T-helper 2 cell (primary cell): Measurements from ENCODE around the gene FBXW7.
"Not testable (repeated sequence)": the region's sequence is repeated elsewhere in the genome, so short reads cannot be mapped to it uniquely, and the experiment has no call there.

Experiments used
- DNase-seq, 5 experiments: peaks; one replicate each; pipeline versions ENCODE4 v3.0.0 to v3.0.0-alpha.2; 2012 to 2022
- total RNA-seq, 2 donors: gene quantifications; one replicate each; lab custom pipeline; 2026; lab: John Stamatoyannopoulos, UW

FBXW7 gene, protein sequence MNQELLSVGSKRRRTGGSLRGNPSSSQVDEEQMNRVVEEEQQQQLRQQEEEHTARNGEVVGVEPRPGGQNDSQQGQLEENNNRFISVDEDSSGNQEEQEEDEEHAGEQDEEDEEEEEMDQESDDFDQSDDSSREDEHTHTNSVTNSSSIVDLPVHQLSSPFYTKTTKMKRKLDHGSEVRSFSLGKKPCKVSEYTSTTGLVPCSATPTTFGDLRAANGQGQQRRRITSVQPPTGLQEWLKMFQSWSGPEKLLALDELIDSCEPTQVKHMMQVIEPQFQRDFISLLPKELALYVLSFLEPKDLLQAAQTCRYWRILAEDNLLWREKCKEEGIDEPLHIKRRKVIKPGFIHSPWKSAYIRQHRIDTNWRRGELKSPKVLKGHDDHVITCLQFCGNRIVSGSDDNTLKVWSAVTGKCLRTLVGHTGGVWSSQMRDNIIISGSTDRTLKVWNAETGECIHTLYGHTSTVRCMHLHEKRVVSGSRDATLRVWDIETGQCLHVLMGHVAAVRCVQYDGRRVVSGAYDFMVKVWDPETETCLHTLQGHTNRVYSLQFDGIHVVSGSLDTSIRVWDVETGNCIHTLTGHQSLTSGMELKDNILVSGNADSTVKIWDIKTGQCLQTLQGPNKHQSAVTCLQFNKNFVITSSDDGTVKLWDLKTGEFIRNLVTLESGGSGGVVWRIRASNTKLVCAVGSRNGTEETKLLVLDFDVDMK
- 221 to 308 reads per million in 2 donors for total RNA-seq

DNA sequence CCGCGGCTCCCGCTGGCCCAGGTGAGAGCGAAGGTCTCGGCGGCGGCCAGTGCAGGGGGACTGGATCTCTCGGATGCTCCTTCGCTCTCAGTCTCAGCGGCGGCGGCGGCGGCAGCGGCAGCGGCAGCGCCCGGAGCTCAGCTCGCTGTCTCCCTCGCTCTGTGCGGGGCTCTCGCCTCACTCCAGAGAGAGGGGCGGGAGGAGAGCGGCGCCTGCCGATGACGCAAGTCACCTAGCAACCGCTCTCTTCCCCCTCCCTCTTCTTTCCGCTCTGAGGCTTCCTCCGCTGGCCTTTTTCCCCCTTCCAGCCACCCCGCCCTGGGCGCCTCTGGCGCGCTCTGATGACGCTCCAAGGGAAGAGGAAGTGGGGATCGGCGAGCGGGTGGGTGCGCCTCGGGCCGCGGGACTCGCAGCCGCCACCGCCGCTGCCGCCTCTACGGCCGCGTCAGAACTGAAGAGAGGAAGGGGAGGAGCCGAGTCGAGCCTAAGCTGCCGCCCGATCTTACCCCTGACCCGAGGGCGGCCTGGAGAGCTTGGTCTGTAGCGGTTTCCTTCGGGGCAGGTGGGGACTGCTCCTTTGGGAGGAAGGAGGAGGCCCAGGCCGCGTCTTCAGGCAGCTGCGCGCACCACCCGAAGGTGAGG is at the start of gene FBXW7:
TSS of gene FBXW7 (minus strand) at position 190 of the 642 bp plus-strand sequence. CDS start 124,289 bp downstream, outside the sequence.
- DNase-seq: peak; percentile 97 to 100 (median 99)

DNA sequence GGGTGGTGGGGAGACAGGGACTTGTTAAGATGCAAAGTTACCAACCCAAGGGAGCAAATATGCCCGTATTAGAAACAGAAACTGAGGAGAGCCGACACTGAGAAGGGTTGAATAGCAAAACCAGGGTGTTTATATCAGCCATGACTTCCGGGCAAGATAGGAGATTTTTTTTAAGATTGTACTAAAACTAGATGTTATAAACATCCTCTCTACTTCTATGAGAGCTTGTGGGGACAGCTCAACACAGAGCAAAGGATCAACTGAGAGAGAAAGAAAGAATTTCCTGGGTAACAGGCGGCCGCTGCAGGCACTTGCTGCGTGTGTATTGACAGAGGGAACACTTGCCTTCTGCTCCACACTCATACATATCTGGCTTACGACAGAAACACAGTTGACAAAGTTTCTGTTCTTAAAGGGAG is 49.1 kb upstream of the FBXW7 start:
- DNase-seq: peak in 1 of 5 experiments; percentile 81

DNA sequence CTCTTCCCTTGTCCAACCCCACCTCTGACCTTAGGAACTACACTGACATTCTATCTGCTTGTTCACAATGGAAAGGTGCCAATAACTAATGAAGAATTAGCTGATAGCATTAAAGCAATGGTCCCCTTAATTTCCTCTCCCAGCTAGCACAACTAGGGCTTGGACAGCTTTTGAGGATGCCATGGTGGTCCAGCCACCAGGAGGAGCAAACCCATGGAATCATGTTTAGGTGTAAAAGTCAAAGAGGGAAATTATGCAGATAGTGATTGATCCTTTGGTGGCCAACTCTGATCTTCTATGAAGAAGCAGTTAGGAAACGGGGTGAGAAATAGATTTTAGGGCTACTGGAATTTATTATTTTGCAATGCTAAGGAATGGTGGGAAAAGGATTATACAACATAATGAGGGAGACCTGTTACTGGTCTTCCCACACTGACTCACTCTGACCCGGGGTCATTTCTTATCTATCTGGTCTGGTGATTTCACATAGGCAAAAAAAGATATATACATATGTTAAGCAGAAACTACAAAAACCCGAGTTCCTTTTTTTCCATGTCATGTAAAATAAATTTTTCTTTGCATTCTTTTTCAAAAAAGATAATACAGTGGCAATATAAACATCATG is 45.8 kb upstream of the FBXW7 start:
- DNase-seq: no peak

DNA sequence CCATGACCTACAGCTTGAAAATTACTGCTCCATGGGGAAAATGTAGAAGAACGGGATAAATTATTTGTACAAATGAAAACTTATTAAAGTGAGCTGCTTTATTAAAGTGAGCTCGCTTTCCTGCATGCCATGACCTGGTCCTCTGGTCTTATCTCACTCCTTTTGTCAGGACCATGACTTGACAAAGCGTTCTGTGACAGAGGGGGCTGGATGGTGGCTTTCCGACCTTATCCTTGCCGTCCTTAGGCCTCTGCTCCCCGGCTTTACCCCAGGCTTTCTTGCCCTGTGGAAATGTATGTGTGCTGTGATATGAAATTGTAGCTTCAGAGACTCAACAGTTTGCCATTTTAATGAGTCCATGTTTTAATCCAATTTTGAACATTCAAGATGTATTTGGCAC is 44.0 kb upstream of the FBXW7 start:
- DNase-seq: no peak

DNA sequence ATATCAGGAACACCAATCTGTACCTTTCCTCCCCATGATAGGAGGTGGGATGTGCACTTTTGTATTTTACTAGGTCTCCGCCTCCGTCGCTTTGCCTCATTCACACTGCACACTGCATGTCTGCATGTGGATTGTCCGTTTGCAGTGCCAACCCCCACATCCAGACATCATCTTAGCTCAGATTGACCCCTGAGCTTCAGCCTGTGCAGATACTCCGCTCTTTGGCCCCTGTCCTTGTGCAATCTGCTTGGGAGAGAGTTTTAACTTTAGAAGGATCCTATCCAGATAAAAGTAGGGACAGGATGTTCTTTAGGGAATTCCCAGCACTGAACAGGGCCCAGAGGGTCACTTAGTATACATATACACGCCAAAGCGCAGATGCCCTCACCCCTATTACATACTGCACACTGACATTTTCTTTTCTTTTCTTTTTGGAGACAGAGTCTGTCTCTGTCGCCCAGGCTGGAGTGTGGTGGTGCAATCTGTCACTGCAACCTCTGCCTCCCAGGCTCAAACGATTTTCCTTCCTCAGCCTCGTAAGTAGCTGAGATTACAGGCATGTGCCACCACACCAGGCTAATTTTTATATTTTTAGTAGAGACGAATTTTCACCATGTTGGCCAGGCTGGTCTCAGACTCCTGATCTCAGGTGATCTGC is 43.3 kb upstream of the FBXW7 start:
- no peak for DNase-seq

DNA sequence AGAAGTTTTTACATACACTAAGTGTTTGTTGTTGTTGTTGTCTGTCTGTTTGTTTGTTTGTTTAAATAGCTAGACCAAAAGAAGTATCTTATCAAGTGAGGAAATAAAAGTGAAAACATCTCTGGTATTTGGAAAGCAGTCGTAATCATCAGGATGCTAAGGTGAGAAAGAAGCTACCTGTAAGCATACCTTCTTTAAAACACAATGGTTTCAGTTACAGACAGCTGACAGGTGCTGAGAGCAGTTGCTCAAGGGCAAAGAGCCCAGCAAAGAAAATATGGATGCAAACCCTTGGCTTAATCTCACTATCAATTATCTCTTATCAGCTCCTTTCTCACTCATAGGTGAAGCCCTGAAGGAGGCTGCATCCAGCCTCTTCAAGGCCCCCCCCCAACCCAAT is 42.8 kb upstream of the FBXW7 start:
- no peak for DNase-seq

DNA sequence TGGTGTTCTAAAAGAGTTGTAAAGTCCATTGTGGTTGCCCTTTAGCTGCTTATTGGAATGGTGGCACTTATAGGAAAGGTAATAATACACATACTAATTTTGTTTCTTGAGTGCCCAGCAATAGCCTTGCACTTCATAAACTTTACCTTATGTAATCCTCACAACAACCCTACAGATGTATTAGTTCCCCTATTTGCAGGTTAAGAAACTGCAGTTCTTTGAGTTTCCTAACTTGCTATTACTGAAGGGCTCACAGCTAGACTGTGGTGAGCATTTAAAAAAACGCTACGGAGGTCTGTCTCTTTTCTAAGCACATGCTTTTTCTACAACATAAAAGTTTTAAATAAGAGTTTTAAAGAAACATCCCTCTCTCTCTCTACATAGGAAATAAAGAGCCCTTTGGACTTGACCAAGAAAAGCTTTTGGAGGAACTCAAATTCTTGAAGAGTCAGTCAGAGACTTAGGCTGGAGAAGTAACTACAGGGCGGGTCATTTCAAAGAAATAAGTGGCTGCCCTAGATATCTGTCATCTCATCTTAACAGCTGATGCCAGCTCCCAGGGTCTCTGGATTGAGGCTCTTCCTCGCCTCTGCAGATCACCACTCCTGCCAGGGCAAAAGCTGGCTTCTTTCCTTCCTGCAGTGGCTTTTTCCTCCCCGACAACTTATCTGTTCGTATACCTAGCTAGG is 42.0 kb upstream of the FBXW7 start:
- DNase-seq: no peak

DNA sequence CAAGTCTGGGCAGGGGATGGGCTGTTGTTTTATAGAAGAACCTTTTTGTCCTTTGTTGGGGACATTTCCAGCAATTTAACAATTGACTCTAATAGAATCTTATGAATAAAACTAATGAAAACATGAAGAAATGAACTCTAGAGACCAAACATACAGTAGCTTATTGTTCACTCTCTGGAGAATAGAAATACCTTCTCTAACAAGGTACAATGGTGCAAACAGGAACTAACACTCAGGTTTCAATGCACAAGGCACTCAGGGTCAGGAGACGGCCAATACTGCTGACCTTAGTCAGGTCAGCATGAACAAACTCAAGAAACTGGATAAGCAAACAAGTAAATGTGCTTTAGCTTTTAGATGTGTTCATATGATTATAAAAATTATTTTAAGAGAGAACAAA is 39.6 kb upstream of the FBXW7 start:
- no peak for DNase-seq

DNA sequence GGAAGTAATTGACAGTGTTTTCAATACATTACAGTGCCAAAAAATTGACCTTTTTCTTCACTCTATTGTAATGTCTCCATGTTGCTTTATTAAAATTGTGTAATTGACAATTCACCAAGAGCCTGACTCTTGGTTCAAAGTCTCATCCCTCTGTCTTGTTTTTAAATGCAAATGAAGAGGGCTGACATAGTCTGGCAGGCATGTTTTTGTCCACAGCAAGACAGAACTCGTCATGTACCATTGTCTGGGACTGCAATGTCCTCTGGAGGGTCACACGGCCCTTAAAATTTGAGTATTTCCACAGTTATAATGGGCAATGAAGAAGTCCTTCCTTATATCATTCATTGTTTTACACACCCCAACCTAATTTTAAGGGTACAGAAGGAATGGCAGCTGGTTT is 38.0 kb upstream of the FBXW7 start:
- DNase-seq: no peak

DNA sequence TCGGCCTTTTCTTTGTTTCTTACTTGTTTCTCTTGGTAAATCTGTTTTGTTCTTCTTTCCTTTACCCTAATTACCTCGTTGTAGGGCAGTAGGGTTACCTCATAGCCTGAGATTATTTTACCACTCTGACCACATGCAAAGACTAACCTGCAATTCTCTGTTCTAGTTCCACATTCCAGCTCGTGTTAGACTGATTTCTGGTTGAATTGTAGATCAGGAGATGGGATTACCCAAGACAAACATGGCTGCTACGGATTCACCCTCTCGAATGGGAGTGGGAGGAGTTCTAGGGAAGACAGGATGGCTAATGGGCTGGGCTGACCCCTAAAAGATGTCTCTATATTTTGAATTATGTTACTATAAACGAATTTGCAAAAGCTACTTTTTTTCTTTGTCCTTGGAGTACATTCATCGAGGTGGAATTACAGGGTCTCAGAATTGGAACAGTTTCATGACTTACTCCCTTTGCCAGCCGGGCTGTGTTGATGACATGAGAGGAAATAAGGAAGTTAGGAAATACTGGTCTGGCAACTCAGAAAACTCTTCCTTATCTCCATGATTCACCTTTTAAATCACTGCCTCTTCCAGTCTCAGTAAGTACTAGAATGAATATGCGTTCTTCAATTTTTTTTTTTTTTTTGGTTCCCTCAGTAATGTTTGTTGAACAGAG is 36.7 kb upstream of the FBXW7 start:
- no peak for DNase-seq

DNA sequence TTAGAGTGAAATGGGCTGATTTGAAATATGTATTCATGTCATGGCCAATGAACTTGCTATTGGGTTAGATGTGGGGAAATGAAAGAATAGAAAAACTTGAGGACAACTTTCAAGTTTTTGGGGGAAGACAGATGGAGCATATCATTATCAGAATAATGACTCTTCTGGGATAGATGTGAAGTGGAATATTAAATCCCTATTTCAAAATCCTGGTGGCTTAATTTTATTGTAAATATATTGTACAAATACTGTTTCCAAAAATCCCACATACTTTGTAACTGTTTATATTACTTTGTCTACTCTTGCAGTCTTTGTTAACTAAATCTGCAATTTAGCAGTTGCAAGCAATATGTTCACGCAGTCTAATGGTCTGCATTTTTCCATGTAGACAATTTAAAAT is 35.9 kb upstream of the FBXW7 start:
- no peak for DNase-seq

DNA sequence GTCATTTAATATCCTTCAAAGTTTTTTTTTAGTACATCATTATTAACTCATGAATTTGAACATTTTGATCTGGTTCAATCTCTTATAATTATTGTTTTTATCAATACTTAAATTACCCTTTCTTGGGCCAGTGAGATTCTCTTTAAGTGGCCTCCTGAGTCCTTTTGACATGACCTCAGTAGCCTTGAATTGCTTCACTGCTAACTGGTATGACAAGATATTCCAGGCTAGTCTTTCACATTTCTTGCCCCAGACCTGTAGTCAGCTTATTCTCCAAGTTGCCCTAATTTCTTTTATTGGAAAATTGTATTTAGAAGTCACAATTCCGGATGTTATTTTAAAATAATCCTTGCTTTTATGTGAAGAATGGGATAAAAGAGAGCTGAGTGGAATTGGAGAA is 35.4 kb upstream of the FBXW7 start:
- no peak for DNase-seq

DNA sequence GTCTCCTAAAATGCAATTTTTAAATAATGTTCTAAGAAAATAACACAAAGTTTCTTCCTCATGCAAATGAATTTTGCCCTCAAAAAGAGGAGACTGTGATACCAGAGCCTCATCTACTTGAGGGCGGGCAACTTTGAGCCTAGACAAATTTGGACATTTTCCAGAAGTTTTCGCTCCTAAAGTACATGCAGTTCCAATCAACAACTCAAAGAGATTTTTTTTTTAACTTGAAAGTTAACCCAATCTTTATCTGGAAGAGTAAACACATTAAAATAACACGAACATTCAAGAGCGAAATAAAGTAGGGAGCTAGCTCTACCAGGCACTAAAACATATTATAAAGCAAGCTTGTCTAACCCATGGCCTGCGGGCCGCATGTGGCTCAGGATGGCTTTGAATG is 29.4 kb upstream of the FBXW7 start:
- no peak for DNase-seq

DNA sequence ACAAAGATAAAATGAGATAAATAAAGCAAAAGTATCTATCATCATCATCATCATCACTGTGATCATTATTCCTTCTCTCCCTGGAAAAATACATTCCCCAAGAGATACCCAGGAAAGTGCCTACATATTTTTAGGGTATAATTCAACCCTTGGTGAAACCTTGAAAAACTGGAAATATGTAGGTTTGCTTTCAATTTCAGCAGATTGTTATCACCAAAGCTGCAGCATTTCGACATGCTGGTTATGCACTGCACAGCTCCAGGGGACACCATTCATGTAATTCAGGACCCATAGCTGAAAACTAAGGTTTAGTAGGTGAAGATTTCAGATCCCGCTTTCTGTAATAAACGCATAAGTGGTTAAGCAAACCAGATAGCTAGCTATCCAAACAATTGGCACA is 28.4 kb upstream of the FBXW7 start:
- DNase-seq: peak in 1 of 5 experiments; percentile 50

DNA sequence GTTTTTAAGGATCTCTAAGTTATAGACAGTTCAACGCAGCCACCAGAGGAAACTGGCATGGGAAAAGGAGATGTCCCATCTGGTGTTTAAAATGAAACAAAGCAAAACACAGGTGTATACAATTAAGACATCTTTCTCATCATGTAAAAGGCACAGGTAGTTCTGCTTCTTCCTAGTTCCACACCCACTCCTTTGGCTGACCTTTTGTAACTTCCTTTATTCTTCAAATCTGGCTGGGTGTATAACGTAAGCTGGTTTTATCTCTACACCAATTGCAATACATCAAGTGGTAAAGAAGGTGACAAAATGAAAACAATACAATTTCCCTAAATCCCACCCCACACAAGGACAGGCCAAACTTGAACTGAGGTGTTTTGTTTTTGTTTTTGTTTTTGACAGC is 27.3 kb upstream of the FBXW7 start:
- DNase-seq: no peak

DNA sequence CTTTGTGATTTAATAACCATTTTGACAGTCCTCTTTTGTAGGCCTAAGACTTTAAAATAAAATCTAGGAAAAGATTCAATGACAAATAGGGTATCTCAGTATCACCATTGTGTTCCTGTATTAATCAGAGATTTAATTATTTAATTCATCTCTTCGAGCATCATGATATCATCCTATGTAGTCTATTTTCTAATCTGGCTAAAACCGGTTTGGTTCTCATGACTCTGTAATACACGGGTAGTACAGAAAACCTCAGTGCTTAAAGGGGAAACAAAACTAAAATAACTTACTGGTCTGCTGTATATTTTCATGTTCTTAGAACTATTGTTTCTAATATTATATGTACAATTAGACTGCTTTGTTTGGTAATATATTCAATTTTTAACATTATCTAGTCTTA is 23.7 kb upstream of the FBXW7 start:
- no peak for DNase-seq

DNA sequence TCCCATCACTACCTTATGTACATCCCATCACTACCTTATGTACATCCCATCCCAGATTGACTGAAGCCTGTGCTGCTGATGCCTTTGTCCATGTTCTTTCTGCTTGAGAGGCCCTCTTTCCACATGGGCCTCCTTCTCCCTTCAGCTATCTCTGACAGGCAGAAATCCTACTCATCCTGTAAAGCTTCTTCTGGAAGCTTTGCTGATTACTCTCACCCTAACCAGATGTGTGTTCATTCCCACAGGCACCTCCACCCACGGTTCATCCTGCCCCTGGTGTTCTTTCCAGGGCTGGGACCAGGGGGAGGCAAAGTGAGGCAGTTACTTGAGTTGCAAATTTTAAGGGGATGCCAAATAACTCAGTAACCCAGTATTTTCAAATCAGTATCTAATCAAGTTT is 22.5 kb upstream of the FBXW7 start:
- no peak for DNase-seq

DNA sequence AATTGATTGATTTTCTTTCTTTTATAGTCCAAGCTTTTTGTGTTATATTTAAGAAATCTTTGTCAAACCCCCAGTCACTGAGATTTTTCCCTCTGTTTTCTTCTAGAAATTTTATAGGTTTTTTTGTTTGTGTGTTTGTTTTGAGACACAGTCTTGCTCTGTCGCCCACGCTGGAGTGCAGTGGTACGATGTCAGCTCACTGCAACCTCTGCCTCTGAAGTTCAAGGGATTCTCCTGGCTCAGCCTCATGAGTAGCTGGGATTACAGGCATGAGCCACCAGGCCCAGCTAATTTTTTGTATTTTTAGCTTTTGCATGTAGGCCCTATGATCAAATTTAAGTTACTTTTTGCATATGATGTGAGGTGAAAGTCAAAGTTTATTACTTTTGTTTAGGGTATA is 20.9 kb upstream of the FBXW7 start:
- no peak for DNase-seq

DNA sequence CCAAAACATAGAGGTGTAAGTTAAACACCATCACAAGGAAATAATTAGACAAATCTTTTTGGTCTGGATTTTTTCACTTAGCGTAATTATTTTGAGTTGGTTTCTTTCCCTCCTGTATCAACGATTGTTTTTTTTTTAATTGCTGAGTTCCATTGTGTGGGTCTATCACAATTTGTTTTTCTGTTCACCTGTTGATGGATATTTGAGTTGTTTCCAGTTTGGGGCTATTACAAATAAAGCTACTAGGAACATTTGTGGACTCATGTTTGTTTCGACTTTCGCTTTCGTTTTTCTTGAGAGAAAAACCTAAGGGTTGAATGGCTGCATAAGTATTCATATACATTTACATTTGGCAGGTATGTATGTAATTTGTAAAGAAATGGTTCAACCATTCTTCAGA is 20.4 kb upstream of the FBXW7 start:
- peak in 1 of 5 experiments; percentile 63 for DNase-seq

DNA sequence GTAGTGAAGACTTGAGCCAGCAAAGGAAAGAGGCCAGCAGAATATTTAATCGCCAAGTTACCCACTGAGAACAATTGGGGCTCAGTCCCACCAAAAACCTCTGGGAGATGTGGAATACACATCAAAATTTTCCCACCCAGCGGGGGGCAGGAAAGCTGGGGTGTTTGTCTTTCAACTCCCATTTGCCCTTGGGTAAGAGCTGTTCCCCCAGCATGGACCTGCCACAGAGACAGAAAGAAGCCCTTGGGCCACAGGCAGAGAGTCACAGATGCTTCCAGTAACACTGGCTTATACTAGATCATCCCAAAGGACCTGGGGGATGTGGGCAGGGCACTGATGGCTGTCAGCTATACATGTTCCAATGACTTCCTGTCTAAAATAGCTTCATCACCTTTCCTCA is 18.9 kb upstream of the FBXW7 start:
- peak in 1 of 5 experiments; percentile 39 for DNase-seq

DNA sequence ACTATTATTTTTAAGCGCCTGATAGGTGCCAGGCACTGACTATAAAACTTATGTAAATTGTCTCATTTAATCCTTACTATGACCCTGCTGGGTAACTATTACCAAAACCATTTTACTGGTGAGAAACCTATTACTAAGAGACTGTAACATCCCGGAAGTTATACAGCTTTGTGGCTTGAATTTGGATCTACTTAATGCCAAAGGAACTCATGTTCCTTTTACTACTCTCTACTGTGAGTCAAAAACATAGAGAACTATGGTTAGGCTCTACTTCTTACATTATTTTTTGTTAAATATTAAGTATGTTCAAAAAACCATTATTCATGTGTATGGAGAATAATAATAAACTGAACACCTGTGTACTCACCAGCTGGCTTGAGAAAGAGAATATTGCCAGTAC is 14.8 kb upstream of the FBXW7 start:
- DNase-seq: not testable (repeated sequence)
